Panc1 (cell line): Measurements from ENCODE around the gene PTPRCAP. TPM values are rescaled to one million over a fixed set of nuclear protein-coding genes. Genes with fewer than 3 reads are reported as not detected.

Source experiments
- ATAC-seq: fragments of 200-7000 bp; cut with Tn5 transposase; 2 replicates; pipeline ENCODE4 v1.9.1; 2020; ENCODE audit warnings: mild to moderate bottlenecking, moderate library complexity
- BruUV-seq: library from RNA; stranded (reverse); fragments of 400-500 nt; replicated peaks from 2 replicates; lab custom pipeline; 2021; lab: Mats Ljungman, UMichigan
- CTCF ChIA-PET: fragments of 300-600 bp; sonication (Branson Sonifier 250); formaldehyde crosslinking; loops from one replicate; lab custom pipeline; 2022; ENCODE audit warnings: antibody characterized with exemption; lab: Charles Lee
- POLR2A ChIA-PET: fragments of 300-600 bp; sonication (Branson Sonifier 250); formaldehyde crosslinking; loops from one replicate; lab custom pipeline; 2022; ENCODE audit warnings: antibody characterized with exemption; lab: Charles Lee
- DNase-seq: peaks from one replicate; pipeline ENCODE4 v3.0.0-alpha.2; 2010; ENCODE audit warnings: low read depth, low spot score
- H3K27ac ChIP-seq: 2 replicates; pipeline ENCODE4 v1.5.1; 2011; ENCODE audit warnings: mild to moderate bottlenecking, low read length, inconsistent platforms
- H3K27me3 ChIP-seq: fragments of 200-500 bp; sonication (Bioruptor generic); 2 replicates; pipeline ENCODE4 v1.6.0; 2014; ENCODE audit warnings: low read length, inconsistent platforms; ENCODE audit not compliant: control insufficient read depth, insufficient read depth
- H3K36me3 ChIP-seq: fragments of 200-500 bp; sonication (Bioruptor generic); 2 replicates; pipeline ENCODE4 v1.5.1; 2014; ENCODE audit warnings: inconsistent platforms, mild to moderate bottlenecking, low read length, moderate library complexity; ENCODE audit not compliant: control insufficient read depth, insufficient read depth
- H3K4me1 ChIP-seq: 2 replicates; pipeline ENCODE4 v1.5.1; 2011; ENCODE audit warnings: inconsistent platforms, mild to moderate bottlenecking, low read length, moderate library complexity; ENCODE audit not compliant: control insufficient read depth, insufficient read depth
- H3K4me3 ChIP-seq, 2 experiments: 2 replicates each; pipeline ENCODE4 v1.5.1; 2011 to 2012; ENCODE audit warnings: low read depth in 2 of 2, low read length in 2 of 2, mild to moderate bottlenecking in 2 of 2, inconsistent platforms in 1 of 2, moderate library complexity in 1 of 2
- H3K9me3 ChIP-seq: fragments of 200-500 bp; sonication (Bioruptor generic); 2 replicates; pipeline ENCODE4 v1.5.1; 2014; ENCODE audit warnings: low read depth, mild to moderate bottlenecking, inconsistent platforms, low read length, moderate library complexity; ENCODE audit not compliant: control insufficient read depth, insufficient read depth
- CTCF ChIP-seq: fragments of 450-650 bp; IDR thresholded peaks from 2 replicates; pipeline ENCODE4 v1.5.1; 2017; ENCODE audit warnings: mild to moderate bottlenecking
- POLR2AphosphoS5 ChIP-seq: IDR thresholded peaks from 2 replicates; pipeline ENCODE4 v1.6.1; 2012; ENCODE audit warnings: mild to moderate bottlenecking, low read depth, low read length, moderate library complexity
- REST ChIP-seq, 2 experiments: IDR thresholded peaks; 2 replicates each; pipeline ENCODE4 v1.6.1; 2011 to 2012; ENCODE audit warnings: low read depth in 2 of 2, control low read depth in 1 of 2, low read length in 1 of 2, mild to moderate bottlenecking in 1 of 2, moderate library complexity in 1 of 2; ENCODE audit not compliant: insufficient read depth in 1 of 2
- SIN3A ChIP-seq: IDR thresholded peaks from 2 replicates; pipeline ENCODE4 v1.6.1; 2012; ENCODE audit warnings: low read depth, mild to moderate bottlenecking, low read length, moderate library complexity, borderline replicate concordance; ENCODE audit not compliant: insufficient read depth
- TCF7L2 ChIP-seq: IDR thresholded peaks from 2 replicates; pipeline ENCODE4 v1.6.1; 2011; ENCODE audit warnings: mild to moderate bottlenecking, low read depth, low read length, inconsistent platforms
- in situ Hi-C: cut with HindIII; loops from 2 replicates; pipeline ENCODE4 v1.10.0; 2016; ENCODE audit warnings: low sequenced_read_pairs, low pct_unique_long_range_greater_than_20kb
- intact Hi-C: fragments of 100-400 bp; cut with micrococcal nuclease; formaldehyde crosslinking; loops from one replicate; pipeline ENCODE4 v1.10.0; 2022; ENCODE audit not compliant: unreplicated experiment
- total RNA-seq: library from RNA; stranded (reverse); gene quantifications from one replicate; pipeline ENCODE4 v1.2.1, GENCODE V29; 2021; ENCODE audit not compliant: unreplicated experiment

PTPRCAP gene
- total RNA-seq, 1 experiment from 2014 or later: 0.82 TPM

- Histone ChIP-seq H3K9me3 (no peaks in the 10 kb centered on the region), H3K4me3 (no peak overlapping the region), H3K27me3 (no peaks in the 10 kb centered on the region), H3K27ac (no peak overlapping the region), H3K36me3 (no peaks in the 10 kb centered on the region), H3K4me1 (peaks cover 18% of the 10 kb centered on the region)
- CTCF ChIA-PET: no interaction called here
- POLR2A ChIA-PET: no interaction called here
- no peak for ATAC-seq
- in situ Hi-C loops (no loop called here), intact Hi-C loops (no loop called here)
- TF ChIP-seq SIN3A: no peak
- DNase-seq: no peak
- BruUV-seq: no TSS peak
Observed at GRCh38 chr11:67445515-67445914, 8.0 kb upstream of the PTPRCAP start.

- CTCF ChIA-PET: interaction anchor here (0.7 kb wide), 1 partner anchor 683 kb away, joined by 4 read pairs; no protein-coding TSS in a partner anchor
- Histone ChIP-seq H3K4me3 (peak overlapping the region; percentile 78 to 87), H3K36me3 (peaks cover 2% of the 10 kb centered on the region; the same call in 1 of the 2 replicates), H3K27me3 (no peaks in the 10 kb centered on the region), H3K4me1 (peaks cover 46% of the 10 kb centered on the region), H3K27ac (peak overlapping the region; percentile 87), H3K9me3 (no peaks in the 10 kb centered on the region)
- POLR2A ChIA-PET: interaction anchor here (0.6 kb wide), 1 partner anchor 54 kb away, joined by 5 read pairs; no protein-coding TSS in a partner anchor
- intact Hi-C loops (no loop called here), in situ Hi-C loops (no loop called here)
- ATAC-seq (peak; percentile 16), DNase-seq (no peak)
- 0 out of 2 replicates have a peak, but pooled peaks have one; percentile 13 for TF ChIP-seq POLR2AphosphoS5
- TF ChIP-seq CTCF: no peak
- no TSS peak for BruUV-seq
Observed at GRCh38 chr11:67442504-67443404, 5.3 kb upstream of the PTPRCAP start.

- BruUV-seq: no TSS peak
- H3K9me3 ChIP-seq: no peaks in the 10 kb centered on the region
- ChIA-PET CTCF (no interaction called here), POLR2A (no interaction called here)
- in situ Hi-C loops: no loop called here
- intact Hi-C loops: no loop called here
- H3K4me1 ChIP-seq: peaks cover 52% of the 10 kb centered on the region
- DNase-seq (no peak), ATAC-seq (no peak)
- peaks cover 2% of the 10 kb centered on the region; the same call in 1 of the 2 replicates for H3K36me3 ChIP-seq
- peak overlapping the region in 1 of 2 experiments; percentile 87; a peak in 3 of 4 replicates for H3K4me3 ChIP-seq
- TF ChIP-seq CTCF (no peak), REST (IDR thresholded peaks at IDR 0.05; ENCODE audit: insufficient read depth in 1 of 2, low read depth in 2 of 2, low read length in 1 of 2) (no peak), SIN3A (no peak), TCF7L2 (no peak), POLR2AphosphoS5 (no peak)
- H3K27me3 ChIP-seq: no peaks in the 10 kb centered on the region
- H3K27ac ChIP-seq: peak overlapping the region; percentile 15
Observed at GRCh38 chr11:67441731-67442351, 4.4 kb upstream of the PTPRCAP start.
